Forelimb muscle (tissue), 1 donor: Measurements from ENCODE around the gene OLAH. TPM values are rescaled to one million over a fixed set of nuclear protein-coding genes. Genes with fewer than 3 reads are reported as not detected.

Experiments used
- DNase-seq: peaks from one replicate; pipeline ENCODE4 v3.0.0-alpha.2; 2013; ENCODE audit warnings: low read depth
- polyA plus RNA-seq: library from polyadenylated mRNA; unstranded; fragments of 120-200 nt; gene quantifications from one replicate; pipeline ENCODE4 v1.2.1, GENCODE V29; 2013; ENCODE audit not compliant: insufficient read length

Gene OLAH
- polyA plus RNA-seq, 1 donor, result 0.08 TPM

GRCh38 chr10:15069230-15069629 is 25.5 kb downstream of the OLAH start:
- no peak for DNase-seq

- no peak for DNase-seq
Observed at GRCh38 chr10:15072358-15072757, 28.6 kb downstream of the OLAH start.

GRCh38 chr10:15075421-15075820 is 31.7 kb downstream of the OLAH start:
- DNase-seq, result no peak

GRCh38 chr10:15083674-15084501 is 40.1 kb downstream of the OLAH start:
- no peak for DNase-seq

- peak; percentile 71 for DNase-seq
Observed at GRCh38 chr10:15084502-15084922, 40.8 kb downstream of the OLAH start.

- no peak for DNase-seq
Observed at GRCh38 chr10:15088428-15089261, 44.9 kb downstream of the OLAH start, which contains the start of gene ACBD7. Gene ACBD7, minus strand, starts transcription at chr10:15088776. Its CDS starts 48 bp downstream, at chr10:15088728.

GRCh38 chr10:15091418-15091817 is 47.7 kb downstream of the OLAH start:
- no peak for DNase-seq

GRCh38 chr10:15092855-15093408 is 49.2 kb downstream of the OLAH start:
- DNase-seq, result no peak

- DNase-seq, result no peak
Observed at GRCh38 chr10:15096661-15097010, 52.9 kb downstream of the OLAH start.

- peak; percentile 78 for DNase-seq
Observed at GRCh38 chr10:15097011-15097812, 53.5 kb downstream of the OLAH start, which contains the start of gene RPP38. Gene RPP38, plus strand, starts transcription at chr10:15097355. Its CDS starts 5,960 bp downstream, at chr10:15103315.

- no peak for DNase-seq
Observed at GRCh38 chr10:15099886-15100285, 56.1 kb downstream of the OLAH start.

- DNase-seq, result no peak
Observed at GRCh38 chr10:15103513-15103912, 59.8 kb downstream of the OLAH start.

GRCh38 chr10:15106352-15107013 is 62.7 kb downstream of the OLAH start:
- no peak for DNase-seq

- no peak for DNase-seq
Observed at GRCh38 chr10:15112657-15113056, 68.9 kb downstream of the OLAH start.

- no peak for DNase-seq
Observed at GRCh38 chr10:15113766-15114165, 70.0 kb downstream of the OLAH start.

GRCh38 chr10:15116225-15116624 is 72.5 kb downstream of the OLAH start:
- DNase-seq, result no peak

GRCh38 chr10:15118615-15119014 is 74.9 kb downstream of the OLAH start:
- DNase-seq, result no peak

GRCh38 chr10:15120523-15120922 is 76.8 kb downstream of the OLAH start:
- DNase-seq, result no peak

- DNase-seq, result no peak
Observed at GRCh38 chr10:15121707-15122106, 78.0 kb downstream of the OLAH start.

GRCh38 chr10:15122477-15123030 is 78.8 kb downstream of the OLAH start:
- no peak for DNase-seq
